Upper lobe of left lung (tissue), 6 donors: Measurements from ENCODE around the gene SLC20A1. TPM values are rescaled to one million over a fixed set of nuclear protein-coding genes. Genes with fewer than 3 reads are reported as not detected.

ENCODE experiments used
- ATAC-seq, 2 donors: fragments of 200-7000 bp; cut with Tn5 transposase; one replicate each; pipeline ENCODE4 v1.9.1; 2022; ENCODE audit warnings: mild to moderate bottlenecking in 2 of 2, moderate library complexity in 2 of 2; ENCODE audit not compliant: low FRiP score in 2 of 2
- DNase-seq, 2 donors: peaks; one replicate each; pipeline ENCODE4 v3.0.0-alpha.2; 2019 to 2020
- H3K27ac ChIP-seq, 4 donors: fragments of 200-600 bp; sonication (generic); one replicate each; pipeline ENCODE4 v1.5.1; 2016 to 2019
- H3K27me3 ChIP-seq, 4 donors: fragments of 200-600 bp; sonication (generic); one replicate each; pipeline ENCODE4 v1.5.1; 2017 to 2019
- H3K36me3 ChIP-seq, 4 donors: fragments of 200-600 bp; sonication (generic); one replicate each; pipeline ENCODE4 v1.5.1; 2016 to 2019
- H3K4me1 ChIP-seq, 4 donors: fragments of 200-600 bp; sonication (generic); one replicate each; pipeline ENCODE4 v1.5.1; 2018 to 2019
- H3K4me3 ChIP-seq, 4 donors: fragments of 200-600 bp; sonication (generic); one replicate each; pipeline ENCODE4 v1.5.1; 2017 to 2019; ENCODE audit warnings: mild to moderate bottlenecking in 2 of 4, moderate library complexity in 1 of 4
- H3K9me3 ChIP-seq, 4 donors: fragments of 200-600 bp; sonication (generic); one replicate each; pipeline ENCODE4 v1.5.1; 2018 to 2019
- CTCF ChIP-seq, 6 experiments: fragments of 450-650 bp in 4 of 6; fragments of 200-600 bp in 2 of 6; sonication (generic) in 2 of 6; IDR thresholded peaks; one replicate each; pipeline ENCODE4 v1.5.1; 2016 to 2019; ENCODE audit warnings: antibody characterized with exemption in 6 of 6
- EP300 ChIP-seq, 4 donors: sonication (generic); formaldehyde crosslinking; IDR thresholded peaks; one replicate each; pipeline ENCODE4 v1.5.1; 2017; ENCODE audit warnings: antibody characterized with exemption in 4 of 4, control low read depth in 2 of 4
- POLR2A ChIP-seq, 4 donors: fragments of 450-650 bp; IDR thresholded peaks; one replicate each; pipeline ENCODE4 v1.5.1; 2016 to 2017; ENCODE audit warnings: antibody characterized with exemption in 4 of 4, mild to moderate bottlenecking in 2 of 4
- POLR2AphosphoS5 ChIP-seq, 2 donors: sonication (generic); formaldehyde crosslinking; IDR thresholded peaks; one replicate each; pipeline ENCODE4 v1.5.1; 2017; ENCODE audit warnings: antibody characterized with exemption in 2 of 2
- WGBS, 2 donors: methylation state at CpG; one replicate each; pipeline ENCODE4 v1.1.5; 2017 to 2018; 5-methylcytosine and 5-hydroxymethylcytosine counted together
- total RNA-seq, 6 donors: library from RNA; depleted of rRNA in 4 of 6; stranded (reverse); fragments of >200 nt in 4 of 6; gene quantifications; one replicate each; pipeline versions ENCODE4 v1.1.0 to v1.2.1, GENCODE V29; 2016 to 2021
- donor health status: DM: no; HTN: no; CAD: no; lungs with moderate emphysema.
- donor health status: DM: no; HTN: yes; CAD: no; lungs with severe emphysema.

The SLC20A1 gene
- total RNA-seq, 6 donors from 2014 or later, result 22.9 to 105 (median 51.0) TPM

GRCh38 chr2:112660138-112660537 lies 14.4 kb downstream of the SLC20A1 start:
- Histone ChIP-seq H3K36me3 (peaks cover 18 to 97% (median 64%) of the 10 kb centered on the region in 4 donors), H3K9me3 (no peaks in the 10 kb centered on the region), H3K27ac (peak overlapping the region in 1 of 4 donors; percentile 38), H3K4me3 (no peak overlapping the region), H3K4me1 (peaks cover 11 to 32% (median 17%) of the 10 kb centered on the region in 4 donors), H3K27me3 (no peaks in the 10 kb centered on the region)
- ATAC-seq, result no peak
- no peak for DNase-seq
- TF ChIP-seq POLR2A (IDR thresholded peaks at IDR 0.05), result no peak
- TF ChIP-seq POLR2AphosphoS5 (IDR thresholded peaks at IDR 0.05), result no peak

GRCh38 chr2:112661656-112662305 lies 16.0 kb downstream of the SLC20A1 start:
- Histone ChIP-seq H3K9me3 (no peaks in the 10 kb centered on the region), H3K36me3 (peaks cover 18 to 86% (median 54%) of the 10 kb centered on the region in 4 donors), H3K27me3 (no peaks in the 10 kb centered on the region), H3K4me3 (no peak overlapping the region), H3K4me1 (peaks cover 11 to 32% (median 17%) of the 10 kb centered on the region in 4 donors), H3K27ac (peak overlapping the region in 2 of 4 donors; percentile 24 to 45)
- TF ChIP-seq POLR2AphosphoS5 (IDR thresholded peaks at IDR 0.05) (no peak), CTCF (IDR thresholded peaks at IDR 0.05) (no peak), EP300 (IDR thresholded peaks at IDR 0.05) (no peak), POLR2A (IDR thresholded peaks at IDR 0.05) (no peak)
- ATAC-seq (no peak), DNase-seq (peak in 1 of 2 donors; percentile 57)
- 85 to 92% methylated on average over 8 of the region's 8 CpGs for WGBS, 2 donors

- TF ChIP-seq POLR2AphosphoS5 (IDR thresholded peaks at IDR 0.05), result no peak
- TF ChIP-seq CTCF (IDR thresholded peaks at IDR 0.05), result no peak
- TF ChIP-seq POLR2A (IDR thresholded peaks at IDR 0.05), result no peak
- no peak for TF ChIP-seq EP300 (IDR thresholded peaks at IDR 0.05)
- Histone ChIP-seq H3K4me3 (no peak overlapping the region), H3K4me1 (peaks cover 11 to 32% (median 17%) of the 10 kb centered on the region in 4 donors), H3K27ac (peak overlapping the region in 2 of 4 donors; percentile 42 to 45), H3K9me3 (no peaks in the 10 kb centered on the region), H3K36me3 (peaks cover 18 to 77% (median 49%) of the 10 kb centered on the region in 4 donors), H3K27me3 (no peaks in the 10 kb centered on the region)
- DNase-seq, result no peak
- 78 to 83% methylated on average over 3 of the region's 3 CpGs for WGBS, 2 donors
- no peak for ATAC-seq
Measured at GRCh38 chr2:112662704-112663103, 17.0 kb downstream of the SLC20A1 start.

GRCh38 chr2:112664689-112665088 lies 18.9 kb downstream of the SLC20A1 start:
- TF ChIP-seq POLR2AphosphoS5 (IDR thresholded peaks at IDR 0.05), result no peak
- TF ChIP-seq POLR2A (IDR thresholded peaks at IDR 0.05), result no peak
- TF ChIP-seq CTCF (IDR thresholded peaks at IDR 0.05), result no peak
- TF ChIP-seq EP300 (IDR thresholded peaks at IDR 0.05), result no peak
- no peak overlapping the region for H3K27ac ChIP-seq
- no peak overlapping the region for H3K4me3 ChIP-seq
- no peak for ATAC-seq
- peaks cover 11 to 22% (median 13%) of the 10 kb centered on the region in 4 donors for H3K4me1 ChIP-seq
- no peak for DNase-seq
- H3K9me3 ChIP-seq, result no peaks in the 10 kb centered on the region
- H3K36me3 ChIP-seq, result peaks cover 15 to 57% (median 32%) of the 10 kb centered on the region in 4 donors
- no peaks in the 10 kb centered on the region for H3K27me3 ChIP-seq

- H3K27me3 ChIP-seq, result no peaks in the 10 kb centered on the region
- no peak for TF ChIP-seq CTCF (IDR thresholded peaks at IDR 0.05)
- TF ChIP-seq EP300 (IDR thresholded peaks at IDR 0.05), result no peak
- TF ChIP-seq POLR2A (IDR thresholded peaks at IDR 0.05), result no peak
- TF ChIP-seq POLR2AphosphoS5 (IDR thresholded peaks at IDR 0.05), result no peak
- H3K9me3 ChIP-seq, result no peaks in the 10 kb centered on the region
- no peak for DNase-seq
- no peak overlapping the region for H3K4me3 ChIP-seq
- H3K36me3 ChIP-seq, result peaks cover 9 to 51% (median 26%) of the 10 kb centered on the region in 4 donors
- WGBS, 2 donors, result 89 to 92% methylated on average over 8 of the region's 8 CpGs
- no peak for ATAC-seq
- H3K27ac ChIP-seq, result no peak overlapping the region
- H3K4me1 ChIP-seq, result peaks cover 11 to 19% (median 13%) of the 10 kb centered on the region in 4 donors
Measured at GRCh38 chr2:112665113-112665780, 19.5 kb downstream of the SLC20A1 start.
